ENCODE measurements around the gene KLHDC8A. TPM values are rescaled to one million over a fixed set of nuclear protein-coding genes. Genes with fewer than 3 reads are reported as not detected.
A peak's percentile ranks its signal among the peaks of the same experiment; 100 is the strongest.

KLHDC8A gene
- total and polyA plus RNA-seq, 9 of the 15 experiments (the other 6 are each of a cell fraction or from before 2014, with no cell fraction given) = 0.01 to 0.54 (median 0.04) TPM; not detected in 6

DNA sequence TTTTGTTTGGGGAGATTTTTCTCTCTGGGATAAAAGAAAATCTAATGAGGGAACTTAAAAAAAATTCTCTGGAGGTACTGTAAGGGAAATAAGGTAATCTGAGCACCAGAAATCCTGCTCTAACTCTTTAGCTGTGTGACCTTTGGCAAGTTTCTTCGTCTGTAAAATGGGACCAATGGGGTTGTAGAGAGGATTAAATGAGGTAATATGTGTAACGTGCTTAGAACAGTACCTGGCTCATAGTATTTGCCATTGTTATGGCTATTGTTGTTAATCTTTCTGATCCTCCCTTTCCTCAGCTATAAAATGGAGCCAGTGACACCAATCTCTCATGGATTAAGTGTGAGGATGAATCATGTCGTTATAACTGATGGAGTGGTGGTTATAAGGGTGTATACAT lies 845 bp upstream of the KLHDC8A start:
- TF ChIP-seq, protein P1, sequence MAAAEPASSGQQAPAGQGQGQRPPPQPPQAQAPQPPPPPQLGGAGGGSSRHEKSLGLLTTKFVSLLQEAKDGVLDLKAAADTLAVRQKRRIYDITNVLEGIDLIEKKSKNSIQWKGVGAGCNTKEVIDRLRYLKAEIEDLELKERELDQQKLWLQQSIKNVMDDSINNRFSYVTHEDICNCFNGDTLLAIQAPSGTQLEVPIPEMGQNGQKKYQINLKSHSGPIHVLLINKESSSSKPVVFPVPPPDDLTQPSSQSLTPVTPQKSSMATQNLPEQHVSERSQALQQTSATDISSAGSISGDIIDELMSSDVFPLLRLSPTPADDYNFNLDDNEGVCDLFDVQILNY (CRISPR knock-in tag; IDR thresholded peaks at IDR 0.05) = no peak
- TF ChIP-seq ESRRA (IDR thresholded peaks at IDR 0.05; ENCODE audit: borderline replicate concordance, low read depth) = peak; percentile 52; the same call in 1 of the 2 replicates
- TF ChIP-seq NFE2L1 (tag; IDR thresholded peaks at IDR 0.05; ENCODE audit: borderline replicate concordance, low read depth) = no peak
- Histone ChIP-seq H3K36me3 (ENCODE audit: control insufficient read depth, insufficient read depth, low read length) (no peaks in the 10 kb centered on the region), H3K9me1 (ENCODE audit: control insufficient read depth, insufficient read depth, low read length) (no peaks in the 10 kb centered on the region), H2AFZ (ENCODE audit: low read depth, low read length) (no peak overlapping the region), H3K27me3 (ENCODE audit: control insufficient read depth in 2 of 2, insufficient read depth in 2 of 2, low read length in 2 of 2) (peaks cover 42 to 67% of the 10 kb centered on the region in 2 experiments), H3K9me3 (replicated peaks; ENCODE audit: control insufficient read depth, insufficient read depth, low read depth, low read length) (no peaks in the 10 kb centered on the region), H3K4me1 (replicated peaks in 1 of 2; ENCODE audit: control insufficient read depth in 2 of 2, insufficient read depth in 2 of 2, low read length in 2 of 2) (peaks cover 0 to 3% of the 10 kb centered on the region in 2 experiments; a peak in 1 of 5 replicates), H4K20me1 (replicated peaks; ENCODE audit: control insufficient read depth, insufficient read depth, low read length) (peaks cover 10% of the 10 kb centered on the region; the same call in 1 of the 2 replicates), H3K4me3 (no peak overlapping the region), H3K79me2 (ENCODE audit: control insufficient read depth, insufficient read depth, low read length) (no peaks in the 10 kb centered on the region), H3K9ac (ENCODE audit: insufficient read depth in 1 of 2, low read depth in 2 of 2, low read length in 2 of 2) (no peak overlapping the region), H3K4me2 (ENCODE audit: insufficient read depth, low read length) (no peak overlapping the region), H3K27ac (ENCODE audit: extremely low read depth, low read depth, low read length) (no peak overlapping the region)
- no peak for FAIRE-seq
- 0% methylated on average over 3 of the region's 3 CpGs for WGBS (ENCODE audit: insufficient coverage, low coverage, missing lambda C conversion rate)
- CTCF ChIA-PET (ENCODE audit: low intra/inter-chr PET ratio) = no interaction called here
- intact Hi-C loops (cut with micrococcal nuclease) (loop anchor here (10.0 kb wide), 1 partner anchor 77 kb away; no protein-coding TSS in a partner anchor), in situ Hi-C loops (cut with MboI) (loop anchor here (10.0 kb wide), 1 partner anchor 127 kb away; no protein-coding TSS in a partner anchor)
- no TSS peak for BruUV-seq (replicated peaks)
- no peak for ATAC-seq
- POLR2A ChIA-PET = no interaction called here
- no peak for DNase-seq (ENCODE audit: extremely low read depth in 1 of 4, low spot score in 3 of 4)

DNA sequence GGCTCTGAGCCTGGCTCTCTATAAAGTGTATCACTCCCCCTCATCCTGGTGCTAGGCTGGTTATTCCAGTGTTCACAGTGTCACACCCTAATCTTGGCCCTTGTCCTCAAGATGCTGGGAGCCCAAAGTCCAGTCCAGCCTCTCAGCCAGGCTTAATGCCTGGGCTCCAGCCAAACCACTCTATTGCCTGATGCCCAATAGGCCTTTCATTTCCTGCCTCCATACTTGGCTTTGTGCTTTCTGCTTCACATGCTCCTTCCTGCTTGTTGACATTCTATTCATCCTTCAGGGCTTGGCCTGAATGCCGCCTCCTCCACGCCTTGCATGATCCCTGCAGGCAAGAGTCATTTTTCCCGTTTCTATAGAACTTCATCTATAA lies 1.7 kb downstream of the KLHDC8A start:
- no peaks in the 10 kb centered on the region for H3K79me2 ChIP-seq (ENCODE audit: control insufficient read depth, insufficient read depth, low read length)
- no peaks in the 10 kb centered on the region for H3K36me3 ChIP-seq (ENCODE audit: control insufficient read depth, insufficient read depth, low read length)
- ATAC-seq = no peak
- H2AFZ ChIP-seq (ENCODE audit: low read depth, low read length) = no peak overlapping the region
- no peak for DNase-seq (ENCODE audit: extremely low read depth in 1 of 4, low spot score in 3 of 4)
- ChIA-PET POLR2A (interaction anchor here (0.6 kb wide), 1 partner anchor 56 kb away, joined by 3 read pairs; no protein-coding TSS in a partner anchor), CTCF (ENCODE audit: low intra/inter-chr PET ratio) (interaction anchor here (0.6 to 1.8 kb wide), 5 partner anchors 21 to 169 kb away, joined by 3 to 11 read pairs (median 4); no protein-coding TSS in a partner anchor)
- WGBS (ENCODE audit: insufficient coverage, low coverage, missing lambda C conversion rate) = 0% methylated on average over 3 of the region's 3 CpGs
- H3K4me1 ChIP-seq (replicated peaks in 1 of 2; ENCODE audit: control insufficient read depth in 2 of 2, insufficient read depth in 2 of 2, low read length in 2 of 2) = peaks cover 0 to 3% of the 10 kb centered on the region in 2 experiments; a peak in 1 of 5 replicates
- H3K4me2 ChIP-seq (ENCODE audit: insufficient read depth, low read length) = no peak overlapping the region
- no peak overlapping the region for H3K9ac ChIP-seq (ENCODE audit: insufficient read depth in 1 of 2, low read depth in 2 of 2, low read length in 2 of 2)
- H3K27me3 ChIP-seq (ENCODE audit: control insufficient read depth in 2 of 2, insufficient read depth in 2 of 2, low read length in 2 of 2) = peaks cover 39 to 69% of the 10 kb centered on the region in 2 experiments
- no TSS peak for BruUV-seq (replicated peaks)
- no peaks in the 10 kb centered on the region for H3K9me1 ChIP-seq (ENCODE audit: control insufficient read depth, insufficient read depth, low read length)
- in situ Hi-C loops (cut with MboI) (loop anchor here (10.0 kb wide), 1 partner anchor 130 kb away; no protein-coding TSS in a partner anchor), intact Hi-C loops (cut with micrococcal nuclease) (loop anchor here (10.0 kb wide), 1 partner anchor 80 kb away; no protein-coding TSS in a partner anchor)
- H3K4me3 ChIP-seq = no peak overlapping the region
- TF ChIP-seq SNRNP70 (optimal IDR thresholded peaks at IDR 0.05; ENCODE audit: low read depth, low read length) (no peak), ZNF384 (IDR thresholded peaks at IDR 0.05; ENCODE audit: low read depth, low read length) (no peak), TEAD4 (IDR thresholded peaks at IDR 0.05; ENCODE audit: low read length) (no peak), TEAD4 (CRISPR knock-in tag; IDR thresholded peaks at IDR 0.05; ENCODE audit: borderline replicate concordance) (0 out of 2 replicates have a peak, but pooled peaks have one; percentile 43)
- FAIRE-seq = no peak
- no peaks in the 10 kb centered on the region for H3K9me3 ChIP-seq (replicated peaks; ENCODE audit: control insufficient read depth, insufficient read depth, low read depth, low read length)
- H4K20me1 ChIP-seq (replicated peaks; ENCODE audit: control insufficient read depth, insufficient read depth, low read length) = peaks cover 17% of the 10 kb centered on the region; the same call in 1 of the 2 replicates
- no peak overlapping the region for H3K27ac ChIP-seq (ENCODE audit: extremely low read depth, low read depth, low read length)
